Measurements from ENCODE around the gene KIF12.

KIF12 gene

DNA sequence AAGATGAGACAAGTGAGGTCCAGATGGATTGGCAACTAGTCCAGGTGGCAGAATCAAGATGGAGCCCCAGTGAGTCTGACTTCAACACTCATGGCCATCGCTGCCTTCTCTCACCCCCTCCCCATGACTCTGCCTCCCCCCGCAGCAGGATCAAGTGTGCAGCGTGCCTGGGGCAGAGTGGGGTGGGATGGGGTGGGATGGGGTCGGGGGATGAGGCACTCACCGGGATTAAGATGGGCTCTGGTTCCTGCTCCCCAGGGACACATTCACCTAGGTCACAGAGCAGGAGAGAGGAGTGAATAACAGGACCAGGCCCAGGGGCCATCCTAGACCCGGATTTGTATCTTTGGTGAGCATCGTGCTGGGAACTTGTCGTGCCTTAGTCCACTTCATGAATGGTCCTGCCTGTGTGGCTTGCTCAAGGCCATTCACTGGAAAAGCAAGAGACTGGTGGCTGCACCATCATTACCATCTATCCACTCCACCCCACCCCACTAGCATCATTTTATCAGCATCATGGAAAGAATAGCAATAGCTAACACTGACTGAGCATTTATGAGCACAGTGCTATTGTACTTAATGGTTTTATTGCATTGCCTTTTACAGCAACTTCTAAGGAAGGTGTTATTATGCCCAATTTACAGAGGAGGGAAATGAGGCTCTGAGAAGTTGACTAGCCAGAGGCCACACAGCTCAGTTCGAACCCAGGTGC lies 29.5 kb downstream of the KIF12 start:
- no peak for DNase-seq (ENCODE audit: low read depth in 2 of 2)

DNA sequence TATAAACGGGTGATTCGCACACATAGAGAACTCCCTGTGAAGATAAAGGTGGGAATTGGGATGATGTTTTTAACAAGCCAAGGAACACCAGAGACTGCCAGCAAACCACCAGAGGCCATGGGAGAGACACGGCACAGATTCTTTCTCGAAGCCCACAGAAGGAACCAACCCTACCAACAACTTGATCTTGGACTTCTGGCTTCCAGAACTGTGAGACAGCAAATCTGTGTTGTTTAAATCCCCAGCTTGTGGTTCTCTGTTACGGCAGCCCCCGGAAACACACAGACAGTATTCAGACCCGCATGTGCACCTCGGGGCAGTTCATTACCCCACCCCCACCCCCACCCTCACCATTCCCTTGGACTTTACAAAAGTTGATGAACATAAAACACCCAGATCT lies 33.8 kb downstream of the KIF12 start:
- no peak for DNase-seq (ENCODE audit: low read depth in 2 of 2)

DNA sequence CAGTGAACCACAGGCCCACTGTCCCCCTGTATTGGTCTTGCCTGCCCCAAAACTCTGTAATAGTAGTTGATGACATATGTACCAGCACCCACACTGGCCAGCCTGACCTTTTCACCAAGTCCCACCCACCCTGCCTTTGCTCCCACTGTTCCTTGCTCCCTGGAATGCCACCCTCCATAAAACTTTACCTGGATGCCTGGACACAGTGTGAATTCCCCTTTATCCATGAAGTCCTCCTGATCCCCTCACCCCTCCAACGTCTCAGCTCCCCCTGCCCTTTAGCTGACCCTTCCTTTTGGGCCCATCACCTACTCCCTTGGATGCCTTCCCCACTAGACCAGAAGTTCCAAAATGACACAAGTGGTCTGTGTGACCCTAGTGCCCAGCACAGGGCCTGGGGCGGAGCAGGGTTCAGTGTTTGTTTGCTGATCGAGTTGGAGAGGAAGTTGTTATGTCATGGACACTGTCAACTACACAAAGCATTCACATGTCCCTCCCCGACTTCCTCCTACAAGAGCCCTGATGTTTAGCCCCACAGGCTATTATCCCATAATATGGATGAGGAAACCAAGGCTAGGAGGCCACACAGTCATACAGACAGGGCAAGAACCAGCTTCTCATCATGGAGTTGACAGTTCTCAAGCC lies 37.1 kb downstream of the KIF12 start:
- DNase-seq (ENCODE audit: low read depth in 2 of 2) = no peak

DNA sequence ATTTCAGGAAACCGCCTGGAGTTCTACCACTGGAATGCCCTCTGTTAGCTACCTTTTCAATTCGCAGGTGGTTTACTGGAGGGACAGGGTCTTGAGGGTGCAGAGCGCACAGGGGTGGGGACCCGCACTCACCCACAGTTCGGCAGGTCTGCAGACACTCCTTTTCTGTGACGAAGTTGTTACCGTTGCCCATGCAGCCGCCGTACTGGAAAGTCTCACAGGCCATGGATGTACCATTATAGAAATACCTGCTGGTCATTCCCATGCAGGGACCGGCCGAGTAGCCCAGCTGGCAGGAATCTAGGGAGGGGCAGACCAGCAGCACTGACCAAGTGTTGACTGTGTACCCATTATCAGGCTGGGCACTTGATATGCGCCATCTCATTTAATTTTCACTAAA lies 37.8 kb downstream of the KIF12 start:
- no peak for DNase-seq (ENCODE audit: low read depth in 2 of 2)

DNA sequence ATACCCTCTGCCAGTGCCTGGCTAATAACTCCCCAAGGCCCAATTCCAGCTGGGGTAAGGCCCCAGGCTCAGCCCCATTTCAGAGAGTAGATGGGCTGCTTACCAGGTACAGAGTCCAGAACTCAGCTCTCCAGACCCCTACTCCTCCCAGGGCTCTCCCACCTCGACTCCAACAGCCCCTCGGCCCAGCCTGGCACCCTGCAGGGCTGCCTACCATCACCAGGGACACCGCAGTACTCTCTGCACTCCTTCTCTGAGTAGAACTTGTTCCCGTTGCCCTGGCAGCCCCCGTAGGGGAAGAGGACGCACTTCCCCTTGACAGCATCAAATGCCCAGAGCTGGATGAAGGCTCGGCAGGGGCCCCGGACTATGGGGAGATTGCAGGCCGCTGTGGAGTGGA lies 38.4 kb downstream of the KIF12 start:
- DNase-seq (ENCODE audit: low read depth in 2 of 2) = no peak

DNA sequence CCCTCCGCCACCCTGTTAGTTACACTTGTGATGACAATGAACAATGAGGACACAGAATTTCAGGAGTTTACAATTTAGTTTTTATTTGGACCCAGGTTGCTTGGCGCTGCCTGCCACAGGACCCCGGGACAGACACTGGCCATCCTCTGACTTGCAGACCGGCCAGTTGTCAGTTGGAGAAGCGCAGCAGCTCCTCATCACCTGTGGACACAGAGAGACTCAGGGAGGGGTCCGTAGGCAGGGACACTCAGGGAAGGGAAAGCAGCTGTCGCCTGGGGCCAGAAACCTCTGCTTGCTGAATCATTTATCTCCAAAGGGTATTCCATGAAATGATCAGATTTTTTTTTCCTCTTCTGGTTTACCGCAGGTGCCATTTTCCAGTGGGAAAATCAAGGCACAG lies 39.0 kb downstream of the KIF12 start:
- no peak for DNase-seq (ENCODE audit: low read depth in 2 of 2)

DNA sequence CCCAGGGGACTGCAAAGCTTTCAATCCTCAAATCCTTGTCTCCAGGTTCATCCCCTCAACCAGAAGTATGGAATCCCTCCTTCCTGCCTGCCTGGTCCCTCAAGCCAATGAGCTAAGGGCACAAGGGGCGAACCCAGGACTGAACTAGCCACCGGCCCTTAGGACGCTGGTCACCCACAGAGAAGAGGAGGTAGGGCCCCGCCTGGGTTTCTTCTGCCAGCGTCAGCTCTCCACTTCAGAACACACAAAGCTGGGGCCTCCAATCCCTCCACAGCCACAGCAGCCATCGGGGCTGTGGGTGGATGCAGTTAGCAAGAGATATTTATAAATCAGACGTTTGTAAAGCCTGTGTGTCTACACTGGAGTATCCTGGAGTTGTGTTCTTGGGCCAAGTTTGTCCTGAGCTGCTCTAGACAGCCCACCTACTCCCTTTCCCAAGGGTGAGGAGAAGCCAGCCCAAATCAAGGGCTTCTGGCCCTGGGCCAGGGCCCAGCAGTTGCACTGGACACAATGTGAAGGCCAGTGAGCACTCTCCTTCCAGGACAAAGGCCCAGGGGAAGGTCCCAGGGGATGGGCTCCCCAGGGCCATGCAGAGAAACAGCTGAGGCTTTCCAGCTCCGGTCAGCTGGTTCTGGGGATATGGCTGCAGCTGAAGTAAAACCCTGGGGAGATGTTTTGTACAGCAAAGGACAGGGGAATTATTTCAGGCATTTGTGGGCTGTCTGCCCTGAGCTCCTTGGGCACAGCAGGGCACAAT lies 39.9 kb downstream of the KIF12 start:
- DNase-seq (ENCODE audit: low read depth in 2 of 2) = no peak

DNA sequence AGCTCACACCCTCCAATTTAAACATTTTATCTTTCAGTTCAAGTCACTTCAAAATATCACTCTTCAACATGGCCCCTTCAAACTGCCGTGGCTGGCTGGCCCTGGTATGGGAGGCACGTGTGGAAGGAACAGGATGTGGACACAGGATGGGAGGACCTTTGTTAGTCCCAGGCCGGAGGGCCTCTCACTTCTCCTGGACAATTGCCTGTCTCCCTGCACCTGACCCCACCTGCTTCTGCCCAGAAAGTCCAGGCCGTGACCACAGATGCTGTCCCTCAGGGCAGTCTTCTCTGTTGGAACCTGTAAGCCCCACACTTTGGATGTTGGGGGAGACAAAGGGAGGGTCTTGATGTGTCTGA lies 40.4 kb downstream of the KIF12 start:
- DNase-seq (ENCODE audit: low read depth in 2 of 2) = no peak

DNA sequence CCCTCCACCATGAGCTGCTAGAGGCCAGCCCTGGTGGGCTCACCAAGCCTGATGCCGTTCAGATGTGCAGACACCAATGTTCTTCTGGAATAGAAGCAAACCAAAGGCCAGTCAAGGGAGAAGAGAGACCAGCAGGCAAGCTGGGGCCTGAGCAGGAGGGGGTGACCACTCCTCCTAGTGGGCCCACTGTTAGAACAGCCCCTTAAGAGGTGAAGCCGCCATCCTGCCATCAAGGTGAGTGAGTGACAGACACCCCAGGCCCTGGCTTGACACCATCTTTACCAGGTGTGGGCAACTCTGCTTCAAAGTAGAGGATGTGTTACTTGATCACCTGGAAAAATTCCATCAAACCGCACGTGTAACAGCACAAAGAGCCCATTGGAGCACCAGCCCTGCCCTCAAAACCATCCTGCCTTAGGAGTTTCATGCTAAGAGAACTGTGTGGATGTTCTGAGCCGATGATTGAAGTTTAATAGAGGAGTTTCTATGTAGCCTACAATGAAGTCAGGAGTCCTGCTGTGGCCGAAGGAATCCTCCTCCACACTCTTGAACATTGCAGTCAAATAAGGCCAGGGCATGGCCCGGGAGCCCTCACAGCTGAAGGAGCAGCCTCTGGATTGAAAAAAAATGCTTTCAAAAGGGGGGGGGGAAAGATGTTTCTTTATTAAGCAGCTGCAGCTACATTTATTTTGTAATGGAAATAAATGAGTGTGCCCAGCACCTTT lies 41.8 kb downstream of the KIF12 start:
- no peak for DNase-seq (ENCODE audit: low read depth in 2 of 2)

DNA sequence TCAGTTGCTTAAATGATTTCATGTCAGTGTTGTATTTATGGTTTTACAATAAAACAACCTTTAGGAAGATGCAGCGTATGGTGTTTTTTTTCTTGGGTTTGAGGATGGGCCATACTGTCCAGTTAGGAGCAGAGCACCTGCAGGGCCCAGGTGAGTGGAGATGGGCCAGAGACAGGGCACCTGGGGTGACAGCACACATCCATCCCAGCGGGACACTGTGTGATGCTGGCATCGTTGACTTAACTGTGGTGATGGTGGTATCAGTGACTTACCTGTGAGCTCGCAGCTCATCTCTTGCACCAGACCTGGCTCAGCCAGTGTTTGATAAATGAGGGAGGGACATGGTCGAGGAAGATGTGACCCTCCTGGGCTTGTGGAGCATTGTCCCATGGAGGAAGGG lies 42.6 kb downstream of the KIF12 start:
- DNase-seq (ENCODE audit: low read depth in 2 of 2) = no peak

DNA sequence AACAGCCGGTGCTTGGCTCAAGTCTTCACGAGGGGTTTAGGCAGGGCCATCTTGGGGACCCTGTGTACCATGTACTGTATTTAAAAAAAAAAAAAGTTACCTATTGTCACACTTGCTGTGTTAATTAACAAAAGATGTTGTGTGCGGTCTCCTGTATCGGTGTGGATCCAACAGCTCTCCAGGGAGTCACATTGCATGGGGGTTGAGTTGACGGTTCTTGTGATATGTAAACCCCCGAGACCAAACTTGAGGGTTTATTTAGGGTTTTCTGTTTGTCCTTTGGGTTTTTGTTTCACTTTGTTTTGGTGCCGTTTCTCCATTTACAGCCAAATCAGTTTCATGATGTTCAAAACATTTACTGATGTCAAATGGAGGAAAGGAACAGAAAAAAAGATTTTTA lies 43.2 kb downstream of the KIF12 start:
- DNase-seq (ENCODE audit: low read depth in 2 of 2) = no peak

DNA sequence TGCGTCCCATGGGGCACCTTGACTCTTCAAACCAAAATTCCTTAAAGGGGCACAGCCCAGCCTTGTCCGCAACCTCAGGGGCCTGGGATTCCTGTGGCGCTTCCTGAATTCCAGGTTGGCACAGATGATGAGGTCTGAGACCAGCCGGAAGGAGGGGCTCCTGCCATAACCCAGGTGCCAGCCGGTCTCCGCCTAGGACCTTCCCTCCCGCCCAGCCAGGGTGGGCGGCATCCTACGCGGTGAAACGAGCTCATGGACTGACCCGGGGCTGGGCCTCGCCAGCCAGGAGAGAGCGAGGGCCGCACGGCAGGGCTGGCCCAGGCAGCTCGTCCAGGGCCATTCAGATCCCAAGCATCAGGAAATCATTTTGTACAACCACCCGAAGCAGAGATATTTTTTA lies 44.0 kb downstream of the KIF12 start:
- DNase-seq (ENCODE audit: low read depth in 2 of 2) = no peak

DNA sequence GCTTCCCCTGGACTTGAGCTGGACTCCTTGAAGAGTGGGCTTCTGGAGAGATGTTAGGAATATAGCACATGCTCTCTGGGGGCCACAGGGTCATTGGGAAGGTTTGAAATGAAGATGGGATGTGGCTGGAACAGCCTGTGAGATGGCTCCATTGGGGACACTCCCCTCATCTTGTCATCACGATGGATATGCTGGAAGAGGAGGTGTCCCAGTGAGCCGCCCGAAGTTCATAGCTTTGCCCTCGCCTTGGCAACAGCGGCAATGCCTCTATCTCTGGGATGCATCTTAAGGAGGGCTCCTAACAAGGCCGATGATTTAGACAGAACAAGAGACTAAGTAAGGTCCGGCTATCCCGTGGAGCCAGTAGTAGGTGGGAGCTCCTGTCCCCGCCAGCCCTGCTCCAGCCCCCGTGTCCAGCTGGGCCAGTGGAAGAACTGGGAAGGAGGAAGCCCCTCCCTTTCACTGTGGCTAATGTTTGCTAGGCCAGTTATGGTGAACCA lies 44.9 kb downstream of the KIF12 start:
- DNase-seq (ENCODE audit: low read depth in 2 of 2) = no peak

DNA sequence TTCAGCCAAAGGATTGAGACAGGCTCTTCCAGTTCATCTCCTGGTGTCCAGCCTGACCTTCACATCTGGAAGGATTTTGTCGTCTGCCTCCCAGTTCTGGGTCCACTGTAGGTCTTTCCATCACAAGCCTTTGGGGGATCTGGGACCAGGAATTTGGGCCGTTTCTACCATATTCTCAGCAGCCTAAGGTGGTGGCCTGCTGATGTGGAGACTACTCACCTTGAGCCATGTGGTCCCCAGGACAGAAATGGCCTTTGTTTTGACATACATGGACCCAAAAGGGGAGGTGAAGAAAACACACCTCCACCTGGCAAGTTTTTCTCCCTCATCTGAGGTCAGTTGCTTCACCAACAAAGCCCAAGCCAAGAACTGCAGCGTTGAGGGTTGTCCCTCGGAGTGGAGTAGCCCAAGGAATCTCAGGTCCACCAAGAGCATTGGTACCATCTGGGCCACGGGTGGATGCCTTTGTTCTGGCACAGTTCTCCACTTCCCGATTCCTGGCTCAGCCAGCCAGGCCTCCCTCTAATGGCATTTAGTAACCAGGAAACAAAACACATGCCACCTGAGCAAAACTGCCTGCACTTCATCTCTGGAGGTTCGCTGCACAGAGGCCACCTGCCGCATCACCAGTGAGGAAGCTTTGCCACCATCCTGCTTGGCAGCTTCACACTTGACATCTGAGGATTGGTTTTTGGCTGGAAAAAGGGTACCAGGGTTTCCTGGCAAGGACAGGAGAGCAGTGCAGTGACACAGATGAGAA lies 45.7 kb downstream of the KIF12 start:
- DNase-seq (ENCODE audit: low read depth in 2 of 2) = no peak

DNA sequence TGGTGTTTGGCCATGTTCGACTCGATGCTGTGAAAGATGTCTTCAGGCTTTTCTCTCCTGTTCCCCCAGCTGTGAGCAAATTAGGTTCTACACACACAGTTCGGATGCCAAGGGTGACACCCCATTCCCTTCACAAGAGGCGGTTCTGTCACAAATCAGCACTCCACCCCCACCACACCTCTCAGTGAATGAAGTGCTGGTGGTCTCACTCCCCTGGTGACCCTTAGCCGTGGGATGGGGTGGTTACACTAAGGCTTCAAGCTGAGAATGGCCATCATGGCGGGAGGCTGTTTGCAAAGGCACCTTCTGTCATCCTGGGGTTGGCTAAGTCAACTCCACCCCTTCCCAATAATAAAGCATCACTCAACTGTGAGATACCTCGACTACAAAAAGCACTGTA lies 47.4 kb downstream of the KIF12 start:
- no peak for DNase-seq (ENCODE audit: low read depth in 2 of 2)

DNA sequence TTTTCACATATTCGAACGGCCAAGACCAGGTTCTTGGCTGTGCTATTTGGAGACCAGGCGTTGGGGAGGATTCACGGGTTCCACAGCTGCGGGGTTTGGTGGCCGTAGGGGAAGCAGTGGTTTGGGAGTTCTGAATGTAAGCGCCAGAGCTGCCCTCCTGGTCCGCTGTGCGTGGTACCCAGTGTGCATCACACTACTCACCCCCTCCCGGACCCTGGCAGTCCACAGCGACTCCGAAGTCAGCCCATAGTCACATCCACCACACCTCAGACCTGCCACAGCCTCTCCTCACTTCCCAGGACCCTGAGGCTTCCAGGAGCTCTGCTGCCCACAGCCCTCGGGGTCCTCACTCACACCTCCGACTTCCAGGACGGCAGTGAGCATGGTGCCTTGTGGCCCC lies 47.8 kb downstream of the KIF12 start:
- no peak for DNase-seq (ENCODE audit: low read depth in 2 of 2)

DNA sequence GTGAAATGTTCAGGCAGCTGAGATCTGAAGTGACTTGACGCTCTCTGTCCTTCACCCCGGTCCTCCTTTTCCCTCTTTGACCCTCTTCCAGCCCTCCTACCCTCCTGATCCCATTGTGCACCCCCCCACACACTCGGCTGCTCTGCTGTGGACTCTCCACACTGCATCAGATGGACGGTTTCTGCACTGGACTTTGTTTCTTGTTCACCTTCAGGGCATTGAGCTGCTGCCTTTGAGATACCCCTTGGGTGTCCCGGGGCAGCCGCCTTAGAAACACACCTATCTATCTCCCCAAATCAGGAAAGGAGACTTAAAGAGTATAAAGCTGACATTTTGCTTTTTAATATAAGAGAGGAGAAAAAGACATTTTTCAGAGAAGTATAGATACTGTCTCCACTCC lies 48.4 kb downstream of the KIF12 start:
- DNase-seq (ENCODE audit: low read depth in 2 of 2) = no peak

DNA sequence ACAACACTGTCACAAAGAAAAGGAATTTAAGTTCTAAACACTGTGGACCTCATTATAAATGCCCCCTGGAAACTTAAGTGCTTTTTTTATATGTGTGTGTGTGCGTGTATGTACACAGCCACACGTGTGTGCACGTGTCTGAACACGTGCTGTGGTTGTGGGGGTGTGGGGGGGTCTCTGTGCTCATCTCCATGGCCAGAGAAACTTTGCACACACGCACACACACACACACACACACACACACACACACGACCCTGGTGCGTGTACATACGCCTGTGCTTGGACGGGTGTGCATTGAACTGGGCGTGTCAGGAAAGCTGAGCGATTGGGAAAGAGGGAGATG lies 48.9 kb downstream of the KIF12 start:
- no peak for DNase-seq (ENCODE audit: low read depth in 2 of 2)

DNA sequence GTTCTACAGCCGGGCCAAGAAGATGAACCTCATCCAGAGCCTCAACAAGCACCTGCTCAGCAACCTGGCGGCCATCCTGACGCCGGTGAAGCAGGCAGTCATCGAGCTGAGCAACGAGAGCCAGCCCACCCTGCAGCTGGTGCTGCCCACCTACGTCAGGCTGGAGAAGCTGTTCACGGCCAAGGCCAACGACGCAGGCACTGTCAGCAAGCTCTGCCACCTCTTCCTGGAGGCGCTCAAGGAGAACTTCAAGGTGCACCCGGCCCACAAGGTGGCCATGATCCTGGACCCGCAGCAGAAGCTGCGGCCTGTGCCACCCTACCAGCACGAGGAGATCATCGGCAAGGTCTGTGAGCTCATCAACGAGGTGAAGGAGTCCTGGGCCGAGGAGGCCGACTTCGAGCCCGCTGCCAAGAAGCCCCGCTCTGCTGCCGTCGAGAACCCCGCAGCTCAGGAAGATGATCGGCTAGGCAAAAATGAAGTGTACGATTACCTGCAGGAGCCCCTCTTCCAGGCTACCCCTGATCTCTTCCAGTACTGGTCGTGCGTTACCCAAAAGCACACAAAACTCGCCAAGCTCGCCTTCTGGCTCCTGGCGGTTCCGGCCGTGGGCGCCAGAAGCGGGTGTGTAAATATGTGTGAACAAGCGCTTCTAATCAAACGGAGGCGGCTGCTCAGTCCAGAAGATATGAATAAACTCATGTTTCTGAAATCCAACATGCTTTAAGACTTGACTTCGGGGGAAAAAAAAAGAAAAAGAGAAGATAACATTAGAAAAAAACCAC lies 49.5 kb downstream of the KIF12 start:
- no peak for DNase-seq (ENCODE audit: low read depth in 2 of 2)

DNA sequence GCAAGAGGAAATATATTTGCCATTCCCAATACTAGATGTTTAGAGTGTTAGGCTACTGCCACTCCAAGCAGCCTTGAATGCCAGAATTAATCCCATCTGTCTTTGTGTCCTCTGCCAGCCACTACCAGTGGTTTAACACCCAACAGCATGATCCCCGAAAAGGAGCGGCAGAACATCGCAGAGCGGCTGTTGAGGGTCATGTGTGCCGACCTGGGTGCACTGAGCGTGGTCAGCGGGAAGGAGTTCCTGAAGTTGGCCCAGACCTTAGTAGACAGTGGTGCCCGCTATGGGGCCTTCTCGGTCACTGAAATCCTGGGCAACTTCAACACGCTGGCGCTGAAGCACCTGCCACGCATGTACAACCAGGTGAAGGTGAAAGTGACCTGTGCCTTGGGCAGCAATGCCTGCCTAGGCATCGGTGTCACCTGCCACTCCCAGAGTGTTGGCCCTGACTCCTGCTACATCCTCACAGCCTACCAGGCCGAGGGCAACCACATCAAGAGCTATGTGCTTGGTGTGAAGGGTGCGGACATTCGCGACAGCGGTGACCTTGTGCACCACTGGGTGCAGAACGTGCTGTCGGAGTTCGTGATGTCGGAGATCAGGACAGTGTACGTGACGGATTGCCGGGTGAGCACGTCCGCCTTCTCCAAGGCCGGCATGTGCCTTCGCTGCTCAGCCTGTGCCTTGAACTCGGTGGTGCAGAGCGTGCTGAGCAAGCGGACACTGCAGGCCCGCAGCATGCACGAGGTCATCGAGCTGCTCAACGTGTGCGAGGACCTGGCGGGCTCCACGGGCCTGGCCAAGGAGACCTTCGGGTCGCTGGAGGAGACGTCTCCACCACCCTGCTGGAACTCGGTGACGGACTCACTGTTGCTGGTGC lies 50.3 kb downstream of the KIF12 start:
- no peak for DNase-seq (ENCODE audit: low read depth in 2 of 2)

Data from stimulated activated CD8-positive, alpha-beta memory T cell treated with anti-CD3 and anti-CD28 coated beads, Interleukin-2, amount 100 ng/mL, for 48 hours (primary cell).